GM12878 (cell line): ENCODE data around the gene SPATA1. TPM values are rescaled to one million over a fixed set of nuclear protein-coding genes. Genes with fewer than 3 reads are reported as not detected.

Source experiments
- ATAC-seq: fragments of 200-7000 bp; cut with Tn5 transposase; 3 replicates; pipeline ENCODE4 v1.9.1; 2020; ENCODE audit warnings: mild to moderate bottlenecking, moderate library complexity
- BruUV-seq: library from RNA; stranded (reverse); fragments of 400-500 nt; replicated peaks from 2 replicates; lab custom pipeline; 2021; lab: Mats Ljungman, UMichigan
- CTCF ChIA-PET: fragments of 300-600 bp; sonication (Branson Sonifier 250); formaldehyde crosslinking; extraction: SDS; loops from one replicate; lab custom pipeline; 2021; ENCODE audit warnings: inconsistent platforms; lab: Yijun Ruan, JAX
- POLR2A ChIA-PET: fragments of 350-600 bp; formaldehyde crosslinking; extraction: SDS; loops from one replicate; lab custom pipeline; 2021; ENCODE audit warnings: inconsistent platforms; lab: Charles Lee
- RAD21 ChIA-PET: fragments of 300-600 bp; sonication (Branson Sonifier 250); formaldehyde crosslinking; loops from one replicate; lab custom pipeline; 2023; ENCODE audit warnings: antibody characterized with exemption; ENCODE audit not compliant: unreplicated experiment; lab: Charles Lee
- SMC1A ChIA-PET: fragments of 300-600 bp; sonication (Branson Sonifier 250); formaldehyde crosslinking; loops from one replicate; lab custom pipeline; 2023; ENCODE audit not compliant: unreplicated experiment, uncharacterized antibody; lab: Charles Lee
- DNase-seq: peaks from one replicate; pipeline ENCODE4 v3.0.0-alpha.2; 2011; ENCODE audit warnings: low read depth, low spot score
- FAIRE-seq: peaks from 3 replicates; lab custom pipeline; 2011; peaks lifted over from hg19 to GRCh38; lab: Jason Lieb, UNC
- H2AFZ ChIP-seq: 2 replicates; pipeline ENCODE4 v1.6.0; 2011; ENCODE audit warnings: low read depth, low read length, control low read depth; ENCODE audit not compliant: control insufficient read depth
- H3K27ac ChIP-seq: 2 replicates; pipeline ENCODE4 v1.5.1; 2011; ENCODE audit warnings: control low read depth; ENCODE audit not compliant: control insufficient read depth, insufficient read depth
- H3K27me3 ChIP-seq, 2 experiments: replicated peaks in 1 of 2; 2 replicates each; pipeline versions ENCODE4 v1.6.0 to v1.6.1; 2011; ENCODE audit warnings: low read length in 1 of 2; ENCODE audit not compliant: control insufficient read depth in 2 of 2, insufficient read depth in 2 of 2
- H3K36me3 ChIP-seq, 2 experiments: 2 replicates each; pipeline ENCODE4 v1.5.1; 2011; ENCODE audit warnings: low read length in 1 of 2; ENCODE audit not compliant: control insufficient read depth in 2 of 2, insufficient read depth in 2 of 2
- H3K4me1 ChIP-seq: 2 replicates; pipeline ENCODE4 v1.6.1; 2011; ENCODE audit warnings: mild to moderate bottlenecking, low read length, moderate library complexity, mixed read lengths; ENCODE audit not compliant: control insufficient read depth, insufficient read depth
- H3K4me2 ChIP-seq: 2 replicates; pipeline ENCODE4 v1.6.0; 2011; ENCODE audit warnings: control low read depth; ENCODE audit not compliant: control insufficient read depth, insufficient read depth
- H3K4me3 ChIP-seq: fragments of 200-600 bp; sonication (generic); 2 replicates; pipeline ENCODE4 v1.5.1; 2016
- H3K79me2 ChIP-seq: 2 replicates; pipeline ENCODE4 v1.6.0; 2011; ENCODE audit warnings: low read length; ENCODE audit not compliant: control insufficient read depth, insufficient read depth
- H3K9ac ChIP-seq: 2 replicates; pipeline ENCODE4 v1.8.0; 2011; ENCODE audit warnings: low read length, control low read depth, mixed read lengths; ENCODE audit not compliant: control insufficient read depth, insufficient read depth
- H3K9me3 ChIP-seq: replicated peaks from 3 replicates; pipeline ENCODE4 v1.5.1; 2011; ENCODE audit warnings: mild to moderate bottlenecking, low read length; ENCODE audit not compliant: control insufficient read depth, insufficient read depth
- H4K20me1 ChIP-seq: 2 replicates; pipeline ENCODE4 v1.6.0; 2011; ENCODE audit not compliant: control insufficient read depth, insufficient read depth
- ASH2L ChIP-seq: fragments of 300-600, 200-600 bp; sonication (generic); IDR thresholded peaks from 2 replicates; pipeline ENCODE4 v1.6.1; 2017; ENCODE audit warnings: low read depth, mild to moderate bottlenecking, borderline replicate concordance
- CEBPB ChIP-seq, 2 experiments: fragments of 150-350 bp in 1 of 2; IDR thresholded peaks; 2 replicates each; pipeline ENCODE4 v1.6.1; 2012 to 2014; ENCODE audit warnings: low read depth in 2 of 2, low read length in 2 of 2, borderline replicate concordance in 1 of 2, inconsistent platforms in 1 of 2
- FOXK2 ChIP-seq: fragments of 450-650 bp; IDR thresholded peaks from 2 replicates; pipeline ENCODE4 v1.6.1; 2017; ENCODE audit warnings: mild to moderate bottlenecking, moderate library complexity
- JUND ChIP-seq: IDR thresholded peaks from 2 replicates; pipeline ENCODE4 v1.6.1; 2012; ENCODE audit warnings: low read depth, mild to moderate bottlenecking, low read length, improper control_type of control experiment, moderate library complexity
- PRDM15 ChIP-seq: fragments of 450-650 bp; formaldehyde crosslinking; IDR thresholded peaks from 2 replicates; pipeline ENCODE4 v1.4.0; 2020; ENCODE audit warnings: mild to moderate bottlenecking, moderate library complexity
- RAD51 ChIP-seq: fragments of 450-650 bp; IDR thresholded peaks from 2 replicates; pipeline ENCODE4 v1.6.1; 2016; ENCODE audit warnings: moderate library complexity, mild to moderate bottlenecking, inconsistent platforms
- RELA ChIP-seq: fragments of 450-650 bp; IDR thresholded peaks from 2 replicates; pipeline ENCODE4 v1.8.0; 2014; ENCODE audit warnings: borderline replicate concordance; ENCODE audit not compliant: partially characterized antibody
- SIX5 ChIP-seq: IDR thresholded peaks from 2 replicates; pipeline ENCODE4 v1.6.1; 2011; ENCODE audit warnings: mild to moderate bottlenecking, low read depth, low read length, moderate library complexity; ENCODE audit not compliant: severe bottlenecking
- SMAD5 ChIP-seq: IDR thresholded peaks from 2 replicates; pipeline ENCODE4 v1.6.1; 2016; ENCODE audit warnings: antibody characterized with exemption, low read depth
- STAT1 ChIP-seq: fragments of 450-650 bp; conservative IDR thresholded peaks from 2 replicates; pipeline ENCODE4 v1.6.1; 2014; ENCODE audit warnings: antibody characterized with exemption, mild to moderate bottlenecking
- TARDBP ChIP-seq: IDR thresholded peaks from 2 replicates; pipeline ENCODE4 v1.6.1; 2016; ENCODE audit warnings: borderline replicate concordance
- TCF3 ChIP-seq: IDR thresholded peaks from 2 replicates; pipeline ENCODE4 v1.6.1; 2012; ENCODE audit warnings: low read depth, mild to moderate bottlenecking, low read length, borderline replicate concordance; ENCODE audit not compliant: insufficient read depth
- WGBS: methylation state at CpG from one replicate; pipeline ENCODE4 v1.1.6; 2016; ENCODE audit warnings: low lambda C conversion rate; ENCODE audit not compliant: insufficient replicate concordance, insufficient coverage; ENCODE audit errors: missing lambda C conversion rate; 5-methylcytosine and 5-hydroxymethylcytosine counted together
- in situ Hi-C: fragments of 300-500 bp; cut with MboI; formaldehyde crosslinking; loops from 9 replicates; pipeline ENCODE4 v1.14.3; 2018; ENCODE audit warnings: mixed read lengths
- intact Hi-C: fragments of 100-400 bp; cut with micrococcal nuclease; formaldehyde crosslinking; loops from one replicate; pipeline ENCODE4 v1.14.2; 2022; ENCODE audit not compliant: unreplicated experiment
- polyA plus RNA-seq, 11 experiments: library from polyadenylated mRNA; depleted of rRNA in 4 of 11; unstranded in 6 of 11; stranded (reverse) in 5 of 11; fragments of >200 nt; fragmentation: Nextera tagmentation in 4 of 11; fragmentation: Illumina TruSeq in 1 of 11; extraction: Ambion mirVana in 4 of 11; extraction: Trizol in 1 of 11; gene quantifications; 1 replicate in 1 of 11; 2 replicates in 10 of 11; pipeline versions ENCODE4 v1.2.1 to v1.2.3, GENCODE V29; 2011 to 2016; ENCODE audit warnings: inconsistent platforms in 2 of 11, missing spikeins in 2 of 11, low read depth in 1 of 11
- total RNA-seq, 4 experiments: library from RNA; depleted of rRNA in 3 of 4; stranded (reverse); fragments of >200 nt in 3 of 4; fragmentation: Illumina TruSeq in 1 of 4; extraction: Trizol in 1 of 4; gene quantifications; 2 replicates each; pipeline versions ENCODE4 v1.2.1 to v1.2.3, GENCODE V29; 2013 to 2021
- TF ChIP-seq, protein P1 (sequence below): IDR thresholded peaks from 2 replicates; pipeline ENCODE4 v1.6.1; 2012; ENCODE audit warnings: low read depth, low read length, improper control_type of control experiment
- TF ChIP-seq, protein P2 (sequence below): fragments of 450-650 bp; IDR thresholded peaks from 2 replicates; pipeline ENCODE4 v1.6.1; 2018; ENCODE audit warnings: mild to moderate bottlenecking, low read depth, moderate library complexity; ENCODE audit not compliant: partially characterized antibody

Gene SPATA1
- total and polyA plus RNA-seq, 10 of the 15 experiments (the other 5 are each of a cell fraction or from before 2014, with no cell fraction given) = 0.74 to 2.4 (median 1.9) TPM

GRCh38 chr1:84481317-84481716, 24.9 kb upstream of the SPATA1 start:
- Histone ChIP-seq H3K79me2 (peaks cover 29% of the 10 kb centered on the region), H3K9me3 (peaks cover 7% of the 10 kb centered on the region; the same call in 2 of the 3 replicates), H3K27me3 (no peaks in the 10 kb centered on the region), H2AFZ (no peak overlapping the region), H3K27ac (no peak overlapping the region), H3K4me1 (no peaks in the 10 kb centered on the region), H3K36me3 (peaks cover 0 to 13% of the 10 kb centered on the region in 2 experiments; a peak in 1 of 4 replicates), H3K4me3 (peak overlapping the region; percentile 38; the same call in 1 of the 2 replicates), H3K4me2 (peak overlapping the region; percentile 61), H4K20me1 (no peaks in the 10 kb centered on the region), H3K9ac (no peak overlapping the region)
- 16% methylated on average over 2 of the region's 2 CpGs for WGBS
- intact Hi-C loops (no loop called here), in situ Hi-C loops (no loop called here)
- ATAC-seq = no peak
- ChIA-PET SMC1A (interaction anchor here (0.7 to 4.8 kb wide), 16 partner anchors 10 to 279 kb away, joined by 3 to 61 read pairs (median 4); partner anchors contain the start of genes CTBS, GNG5 and SPATA1), POLR2A (interaction anchor here (1.0 to 3.8 kb wide), 5 partner anchors 8 to 243 kb away, joined by 3 to 27 read pairs (median 15); partner anchors contain the start of genes CTBS, GNG5 and SPATA1), RAD21 (interaction anchor here (0.7 to 2.6 kb wide), 8 partner anchors 23 to 262 kb away, joined by 3 to 19 read pairs (median 4); partner anchors contain the start of genes CTBS, GNG5 and SPATA1), CTCF (interaction anchor here (0.7 to 5.3 kb wide), 6 partner anchors 9 to 774 kb away, joined by 3 to 43 read pairs (median 3); partner anchors contain the start of genes GNG5 and SPATA1)
- BruUV-seq = no TSS peak
- no peak for DNase-seq
- FAIRE-seq = no peak
- TF ChIP-seq RAD51 (no peak), TCF3 (no peak), STAT1 (no peak), PRDM15 (CRISPR knock-in tag) (no peak), RELA (no peak), TARDBP (no peak), SMAD5 (no peak), CEBPB (IDR thresholded peaks at IDR 0.05; ENCODE audit: borderline replicate concordance in 1 of 2, low read depth in 2 of 2, low read length in 2 of 2) (no peak), JUND (no peak), ASH2L (no peak), SIX5 (no peak), FOXK2 (no peak)
- TF ChIP-seq, protein P1, sequence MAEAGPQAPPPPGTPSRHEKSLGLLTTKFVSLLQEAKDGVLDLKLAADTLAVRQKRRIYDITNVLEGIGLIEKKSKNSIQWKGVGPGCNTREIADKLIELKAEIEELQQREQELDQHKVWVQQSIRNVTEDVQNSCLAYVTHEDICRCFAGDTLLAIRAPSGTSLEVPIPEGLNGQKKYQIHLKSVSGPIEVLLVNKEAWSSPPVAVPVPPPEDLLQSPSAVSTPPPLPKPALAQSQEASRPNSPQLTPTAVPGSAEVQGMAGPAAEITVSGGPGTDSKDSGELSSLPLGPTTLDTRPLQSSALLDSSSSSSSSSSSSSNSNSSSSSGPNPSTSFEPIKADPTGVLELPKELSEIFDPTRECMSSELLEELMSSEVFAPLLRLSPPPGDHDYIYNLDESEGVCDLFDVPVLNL = no peak
- TF ChIP-seq, protein P2, sequence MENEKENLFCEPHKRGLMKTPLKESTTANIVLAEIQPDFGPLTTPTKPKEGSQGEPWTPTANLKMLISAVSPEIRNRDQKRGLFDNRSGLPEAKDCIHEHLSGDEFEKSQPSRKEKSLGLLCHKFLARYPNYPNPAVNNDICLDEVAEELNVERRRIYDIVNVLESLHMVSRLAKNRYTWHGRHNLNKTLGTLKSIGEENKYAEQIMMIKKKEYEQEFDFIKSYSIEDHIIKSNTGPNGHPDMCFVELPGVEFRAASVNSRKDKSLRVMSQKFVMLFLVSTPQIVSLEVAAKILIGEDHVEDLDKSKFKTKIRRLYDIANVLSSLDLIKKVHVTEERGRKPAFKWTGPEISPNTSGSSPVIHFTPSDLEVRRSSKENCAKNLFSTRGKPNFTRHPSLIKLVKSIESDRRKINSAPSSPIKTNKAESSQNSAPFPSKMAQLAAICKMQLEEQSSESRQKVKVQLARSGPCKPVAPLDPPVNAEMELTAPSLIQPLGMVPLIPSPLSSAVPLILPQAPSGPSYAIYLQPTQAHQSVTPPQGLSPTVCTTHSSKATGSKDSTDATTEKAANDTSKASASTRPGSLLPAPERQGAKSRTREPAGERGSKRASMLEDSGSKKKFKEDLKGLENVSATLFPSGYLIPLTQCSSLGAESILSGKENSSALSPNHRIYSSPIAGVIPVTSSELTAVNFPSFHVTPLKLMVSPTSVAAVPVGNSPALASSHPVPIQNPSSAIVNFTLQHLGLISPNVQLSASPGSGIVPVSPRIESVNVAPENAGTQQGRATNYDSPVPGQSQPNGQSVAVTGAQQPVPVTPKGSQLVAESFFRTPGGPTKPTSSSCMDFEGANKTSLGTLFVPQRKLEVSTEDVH = no peak
